Peyer's patch (tissue), 4 donors: ENCODE results near the gene CABYR. TPM values are rescaled to one million over a fixed set of nuclear protein-coding genes. Genes with fewer than 3 reads are reported as not detected.

Experiments
- DNase-seq, 3 donors: peaks; one replicate each; pipeline ENCODE4 v3.0.0-alpha.2; 2017 to 2019
- H3K27ac ChIP-seq, 4 donors: fragments of 200-600 bp; sonication (generic); one replicate each; pipeline ENCODE4 v1.5.1; 2016 to 2019
- H3K27me3 ChIP-seq, 2 donors: fragments of 200-600 bp; sonication (generic); one replicate each; pipeline ENCODE4 v1.5.1; 2019
- H3K36me3 ChIP-seq, 3 donors: fragments of 200-600 bp; sonication (generic); one replicate each; pipeline ENCODE4 v1.5.1; 2016 to 2019
- H3K4me1 ChIP-seq, 4 donors: fragments of 200-600 bp; sonication (generic); one replicate each; pipeline ENCODE4 v1.5.1; 2016 to 2019
- H3K4me3 ChIP-seq, 4 donors: fragments of 200-600 bp; sonication (generic); 1 replicate in 3 of 4; 2 replicates in 1 of 4; pipeline ENCODE4 v1.5.1; 2016 to 2019; ENCODE audit warnings: mild to moderate bottlenecking in 1 of 4
- H3K9me3 ChIP-seq, 4 donors: fragments of 200-600 bp; sonication (generic); one replicate each; pipeline ENCODE4 v1.5.1; 2016 to 2019; ENCODE audit warnings: mild to moderate bottlenecking in 1 of 4
- POLR2A ChIP-seq, 2 donors: fragments of 450-650 bp; IDR thresholded peaks; one replicate each; pipeline ENCODE4 v1.5.1; 2017; ENCODE audit warnings: antibody characterized with exemption in 2 of 2, mild to moderate bottlenecking in 2 of 2, moderate library complexity in 2 of 2
- total RNA-seq, 4 donors: library from RNA; depleted of rRNA; stranded (reverse); fragments of >200 nt; gene quantifications; one replicate each; pipeline ENCODE4 v1.1.0, GENCODE V29; 2016
- TF ChIP-seq, protein P1 (sequence below), 6 experiments: fragments of 450-650 bp in 4 of 6; fragments of 200-600 bp in 2 of 6; sonication (generic) in 1 of 6; IDR thresholded peaks; one replicate each; pipeline ENCODE4 v1.5.1; 2017 to 2019; ENCODE audit warnings: antibody characterized with exemption in 6 of 6, mild to moderate bottlenecking in 3 of 6, moderate library complexity in 1 of 6

The CABYR gene
- total RNA-seq, 4 donors from 2014 or later = 0.67 TPM; not detected in 3

- no peak overlapping the region for H3K27ac ChIP-seq
- no peaks in the 10 kb centered on the region for H3K4me1 ChIP-seq
- no peaks in the 10 kb centered on the region for H3K27me3 ChIP-seq
- H3K9me3 ChIP-seq = no peaks in the 10 kb centered on the region
- no peak overlapping the region for H3K4me3 ChIP-seq
- no peaks in the 10 kb centered on the region for H3K36me3 ChIP-seq
- TF ChIP-seq, protein P1, sequence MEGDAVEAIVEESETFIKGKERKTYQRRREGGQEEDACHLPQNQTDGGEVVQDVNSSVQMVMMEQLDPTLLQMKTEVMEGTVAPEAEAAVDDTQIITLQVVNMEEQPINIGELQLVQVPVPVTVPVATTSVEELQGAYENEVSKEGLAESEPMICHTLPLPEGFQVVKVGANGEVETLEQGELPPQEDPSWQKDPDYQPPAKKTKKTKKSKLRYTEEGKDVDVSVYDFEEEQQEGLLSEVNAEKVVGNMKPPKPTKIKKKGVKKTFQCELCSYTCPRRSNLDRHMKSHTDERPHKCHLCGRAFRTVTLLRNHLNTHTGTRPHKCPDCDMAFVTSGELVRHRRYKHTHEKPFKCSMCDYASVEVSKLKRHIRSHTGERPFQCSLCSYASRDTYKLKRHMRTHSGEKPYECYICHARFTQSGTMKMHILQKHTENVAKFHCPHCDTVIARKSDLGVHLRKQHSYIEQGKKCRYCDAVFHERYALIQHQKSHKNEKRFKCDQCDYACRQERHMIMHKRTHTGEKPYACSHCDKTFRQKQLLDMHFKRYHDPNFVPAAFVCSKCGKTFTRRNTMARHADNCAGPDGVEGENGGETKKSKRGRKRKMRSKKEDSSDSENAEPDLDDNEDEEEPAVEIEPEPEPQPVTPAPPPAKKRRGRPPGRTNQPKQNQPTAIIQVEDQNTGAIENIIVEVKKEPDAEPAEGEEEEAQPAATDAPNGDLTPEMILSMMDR (IDR thresholded peaks at IDR 0.05) = no peak
- TF ChIP-seq POLR2A (IDR thresholded peaks at IDR 0.05) = no peak
- no peak for DNase-seq
Observed at GRCh38 chr18:24199372-24199962, 60.6 kb downstream of the CABYR start.

DNA sequence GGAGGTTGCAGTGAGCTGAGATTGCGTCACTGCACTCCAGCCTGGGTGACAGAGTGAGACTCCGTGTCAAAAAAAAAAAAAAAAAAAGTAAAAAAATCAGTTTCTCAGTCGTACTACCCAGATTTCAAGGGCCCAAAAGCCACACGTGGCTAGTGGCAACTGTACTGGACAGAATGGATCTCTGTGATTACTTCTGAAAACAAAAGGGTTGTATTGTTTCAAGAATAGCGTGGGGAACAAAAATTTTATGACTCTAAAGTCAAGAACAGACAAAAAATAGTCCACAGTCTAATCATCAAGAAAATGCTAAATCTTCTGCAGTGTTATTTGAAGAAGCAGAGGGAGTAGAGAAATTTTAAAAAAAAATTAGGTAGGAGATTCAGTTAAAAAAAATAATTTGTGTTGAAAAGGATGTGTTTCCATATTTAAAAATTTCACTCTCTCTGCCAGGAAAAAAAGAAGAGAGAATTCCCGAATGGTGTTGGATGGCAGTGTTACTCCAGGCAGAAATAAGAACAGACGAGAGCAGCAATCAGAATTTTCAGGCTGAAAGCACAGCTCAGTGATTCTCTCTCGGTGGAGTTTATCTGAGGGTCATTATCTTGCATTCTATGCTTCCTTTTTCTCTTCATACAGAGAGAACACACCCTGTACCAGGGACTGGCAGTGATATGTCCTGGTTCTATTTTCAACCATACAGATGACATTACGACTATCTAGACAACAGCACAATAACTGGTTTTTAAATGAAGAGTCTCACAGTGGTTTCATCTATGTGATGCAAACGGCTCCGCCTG, 61.8 kb downstream of the CABYR start:
- Histone ChIP-seq H3K4me3 (no peak overlapping the region), H3K9me3 (no peaks in the 10 kb centered on the region), H3K4me1 (no peaks in the 10 kb centered on the region), H3K27me3 (no peaks in the 10 kb centered on the region), H3K27ac (no peak overlapping the region), H3K36me3 (no peaks in the 10 kb centered on the region)
- no peak for TF ChIP-seq POLR2A (IDR thresholded peaks at IDR 0.05)
- TF ChIP-seq, protein P1 (IDR thresholded peaks at IDR 0.05) = no peak
- no peak for DNase-seq

GRCh38 chr18:24201699-24202687, 63.1 kb downstream of the CABYR start:
- Histone ChIP-seq H3K27ac (no peak overlapping the region), H3K36me3 (no peaks in the 10 kb centered on the region), H3K9me3 (no peaks in the 10 kb centered on the region), H3K4me1 (no peaks in the 10 kb centered on the region), H3K4me3 (no peak overlapping the region), H3K27me3 (no peaks in the 10 kb centered on the region)
- DNase-seq = no peak
- TF ChIP-seq, protein P1 (IDR thresholded peaks at IDR 0.05) = no peak
- TF ChIP-seq POLR2A (IDR thresholded peaks at IDR 0.05) = no peak

GRCh38 chr18:24204904-24205303, 66.0 kb downstream of the CABYR start:
- DNase-seq = no peak
- no peaks in the 10 kb centered on the region for H3K9me3 ChIP-seq
- no peaks in the 10 kb centered on the region for H3K27me3 ChIP-seq
- no peak overlapping the region for H3K4me3 ChIP-seq
- no peaks in the 10 kb centered on the region for H3K4me1 ChIP-seq
- TF ChIP-seq, protein P1 (IDR thresholded peaks at IDR 0.05) = no peak
- no peak for TF ChIP-seq POLR2A (IDR thresholded peaks at IDR 0.05)
- no peak overlapping the region for H3K27ac ChIP-seq
- H3K36me3 ChIP-seq = no peaks in the 10 kb centered on the region

GRCh38 chr18:24208270-24209035, 69.6 kb downstream of the CABYR start:
- Histone ChIP-seq H3K36me3 (no peaks in the 10 kb centered on the region), H3K4me1 (no peaks in the 10 kb centered on the region), H3K4me3 (no peak overlapping the region), H3K27ac (no peak overlapping the region), H3K9me3 (no peaks in the 10 kb centered on the region), H3K27me3 (no peaks in the 10 kb centered on the region)
- no peak for DNase-seq
- no peak for TF ChIP-seq POLR2A (IDR thresholded peaks at IDR 0.05)
- TF ChIP-seq, protein P1 (IDR thresholded peaks at IDR 0.05) = no peak
